SK-N-MC (cell line): ENCODE measurements around the gene MRPL48.

Experiments
- DNase-seq: peaks from one replicate; pipeline ENCODE4 v3.0.0-alpha.2; 2011; ENCODE audit warnings: low read depth, low spot score
- H3K27ac ChIP-seq: fragments of 200-600 bp; sonication (generic); 2 replicates; pipeline ENCODE4 v1.5.1; 2016; ENCODE audit warnings: mixed run types
- H3K36me3 ChIP-seq: fragments of 200-600 bp; sonication (generic); 2 replicates; pipeline ENCODE4 v1.6.1; 2017; ENCODE audit warnings: antibody characterized with exemption, low read length, mixed read lengths; ENCODE audit not compliant: insufficient read depth
- H3K4me3 ChIP-seq: fragments of 200-600 bp; sonication (generic); 2 replicates; pipeline ENCODE4 v1.5.1; 2016
- H3K9ac ChIP-seq: fragments of 200-600 bp; sonication (generic); 2 replicates; pipeline ENCODE4 v1.8.0; 2017; ENCODE audit warnings: mixed run types, mixed read lengths; ENCODE audit not compliant: insufficient read length
- H3K9me3 ChIP-seq: fragments of 200-600 bp; sonication (generic); 2 replicates; pipeline ENCODE4 v1.6.1; 2017; ENCODE audit warnings: low read depth, mild to moderate bottlenecking, antibody characterized with exemption, low read length, moderate library complexity, mixed read lengths
- EZH2 ChIP-seq: fragments of 200-600 bp; sonication (generic); IDR thresholded peaks from one replicate; pipeline ENCODE4 v1.6.1; 2017; ENCODE audit warnings: antibody characterized with exemption
- FOXP2 ChIP-seq: optimal IDR thresholded peaks from 2 replicates; pipeline ENCODE3; 2011; ENCODE audit warnings: mild to moderate bottlenecking, moderate library complexity; ENCODE audit not compliant: insufficient read depth; ENCODE audit errors: extremely low read length, control extremely low read depth
- POLR2AphosphoS5 ChIP-seq: IDR thresholded peaks from 2 replicates; pipeline ENCODE4 v1.6.1; 2012; ENCODE audit warnings: mild to moderate bottlenecking, low read depth, low read length, borderline replicate concordance

MRPL48 gene

GRCh38 chr11:73752216-73752867 lies 35.3 kb upstream of the MRPL48 start:
- H3K4me3 ChIP-seq, result no peak overlapping the region

DNA sequence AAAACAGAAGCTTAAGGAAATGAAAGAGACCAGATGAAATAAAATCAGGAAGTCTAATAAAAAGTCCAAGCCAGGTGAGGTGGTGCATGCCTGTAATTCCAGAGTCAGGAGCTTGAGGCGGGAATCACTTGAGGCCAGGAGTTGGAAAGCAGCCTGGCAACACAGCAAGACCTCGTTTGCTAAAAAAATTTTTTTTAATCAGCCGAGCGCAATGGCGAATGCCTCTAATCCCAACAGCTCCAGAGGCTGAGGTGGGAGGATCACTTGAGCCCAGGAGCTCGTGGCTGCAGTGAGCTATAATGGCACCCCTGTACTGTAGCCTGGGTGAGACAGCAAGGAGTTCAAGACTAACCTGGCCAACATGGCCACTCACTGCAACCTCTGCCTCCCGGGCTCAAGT lies 34.8 kb upstream of the MRPL48 start:
- H3K9ac ChIP-seq, result no peak overlapping the region
- H3K27ac ChIP-seq, result no peak overlapping the region
- H3K4me3 ChIP-seq, result no peak overlapping the region

More at GRCh38 chr11:73752216-73752867, 35.3 kb upstream of the MRPL48 start:
- H3K9me3 ChIP-seq, result no peaks in the 10 kb centered on the region
- H3K9ac ChIP-seq, result no peak overlapping the region
- TF ChIP-seq POLR2AphosphoS5 (no peak), EZH2 (no peak), FOXP2 (no peak)
- DNase-seq, result no peak
- H3K36me3 ChIP-seq, result 0 out of 2 replicates have a peak, but pooled peaks cover 3% of the 10 kb centered on the region
- no peak overlapping the region for H3K27ac ChIP-seq

DNA sequence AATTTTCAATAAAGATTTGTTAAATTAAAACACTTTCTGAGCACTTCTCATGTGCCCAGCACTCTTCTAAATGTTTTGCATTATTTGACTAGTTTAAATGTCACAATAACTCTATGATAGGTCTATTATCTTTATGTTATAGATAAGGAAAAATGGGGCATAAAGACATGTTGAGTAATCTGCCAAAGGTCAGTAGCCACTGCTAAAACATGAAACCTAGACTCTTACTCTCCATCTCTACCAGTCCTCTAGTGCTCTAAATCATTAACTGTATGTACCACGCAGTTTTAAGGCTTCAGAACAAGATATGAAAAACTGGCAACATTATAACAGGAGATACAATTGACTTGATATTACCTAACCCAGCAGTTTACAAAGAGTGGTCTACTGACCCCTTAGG lies 33.7 kb upstream of the MRPL48 start:
- DNase-seq, result no peak
- Histone ChIP-seq H3K36me3 (0 out of 2 replicates have a peak, but pooled peaks cover 3% of the 10 kb centered on the region), H3K27ac (0 out of 2 replicates have a peak overlapping the region, but pooled peaks have one; percentile 35), H3K9ac (no peak overlapping the region), H3K9me3 (no peaks in the 10 kb centered on the region), H3K4me3 (no peak overlapping the region)
- no peak for TF ChIP-seq EZH2
- no peak for TF ChIP-seq POLR2AphosphoS5
- no peak for TF ChIP-seq FOXP2

More for the DNA sequence above, 34.8 kb upstream of the MRPL48 start:
- TF ChIP-seq EZH2 (no peak), POLR2AphosphoS5 (no peak), FOXP2 (no peak)
- no peak for DNase-seq
- Histone ChIP-seq H3K9me3 (no peaks in the 10 kb centered on the region), H3K36me3 (0 out of 2 replicates have a peak, but pooled peaks cover 3% of the 10 kb centered on the region)

DNA sequence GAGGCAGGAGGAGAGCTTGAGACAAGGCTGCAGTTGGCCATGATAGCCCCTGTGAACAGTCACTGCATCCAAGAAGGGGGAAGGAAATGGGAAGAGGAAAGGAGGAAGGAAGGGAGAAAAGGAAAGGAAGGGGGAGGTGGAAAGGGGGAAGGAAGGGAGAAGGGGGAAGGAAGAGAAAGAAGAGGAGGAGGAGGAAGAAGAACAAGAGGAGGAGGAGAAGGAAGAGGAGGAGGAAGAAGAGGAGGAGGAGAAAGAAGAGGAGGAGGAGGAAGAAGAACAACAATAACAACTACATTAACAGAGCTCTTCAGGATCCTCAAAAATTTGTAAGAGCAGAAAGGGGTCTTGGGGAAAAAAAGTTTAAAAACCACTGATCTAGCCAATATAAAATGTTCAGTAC lies 32.0 kb upstream of the MRPL48 start:
- 0 out of 2 replicates have a peak, but pooled peaks cover 3% of the 10 kb centered on the region for H3K36me3 ChIP-seq
- H3K9ac ChIP-seq, result no peak overlapping the region
- no peak overlapping the region for H3K27ac ChIP-seq
- H3K9me3 ChIP-seq, result no peaks in the 10 kb centered on the region
- TF ChIP-seq EZH2 (no peak), FOXP2 (no peak), POLR2AphosphoS5 (no peak)
- H3K4me3 ChIP-seq, result no peak overlapping the region
- DNase-seq, result no peak

DNA sequence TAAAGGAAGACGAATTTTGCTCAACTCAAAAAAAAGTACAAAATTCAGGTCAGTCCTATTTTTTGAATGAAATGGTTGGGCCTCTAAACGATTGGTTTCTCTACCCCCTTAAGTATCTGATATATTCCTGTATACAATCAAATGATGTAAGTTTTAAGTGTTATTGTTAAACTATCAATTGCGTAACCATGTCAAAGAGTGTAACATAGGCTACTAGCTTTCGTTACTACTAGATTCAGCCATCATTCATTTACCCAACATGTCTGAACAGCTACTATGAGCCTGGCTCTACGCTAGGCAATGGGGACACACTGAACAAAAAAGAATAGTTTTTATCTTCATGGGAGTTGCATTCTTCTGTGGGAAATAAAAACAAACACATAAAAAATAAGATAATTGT lies 30.1 kb upstream of the MRPL48 start:
- no peak for TF ChIP-seq FOXP2
- no peak for TF ChIP-seq POLR2AphosphoS5
- TF ChIP-seq EZH2, result no peak
- DNase-seq, result no peak
- no peaks in the 10 kb centered on the region for H3K9me3 ChIP-seq
- H3K36me3 ChIP-seq, result 0 out of 2 replicates have a peak, but pooled peaks cover 3% of the 10 kb centered on the region
- no peak overlapping the region for H3K9ac ChIP-seq
- no peak overlapping the region for H3K27ac ChIP-seq
- peak overlapping the region; percentile 96; the same call in 1 of the 2 replicates for H3K4me3 ChIP-seq

- TF ChIP-seq EZH2, result no peak
- TF ChIP-seq FOXP2, result no peak
- TF ChIP-seq POLR2AphosphoS5, result no peak
- peak overlapping the region; percentile 93 for H3K9ac ChIP-seq
- no peak for DNase-seq
- 0 out of 2 replicates have a peak, but pooled peaks cover 3% of the 10 kb centered on the region for H3K36me3 ChIP-seq
- H3K27ac ChIP-seq, result 0 out of 2 replicates have a peak overlapping the region, but pooled peaks have one; percentile 5
- no peaks in the 10 kb centered on the region for H3K9me3 ChIP-seq
- peak overlapping the region; percentile 96 for H3K4me3 ChIP-seq
Measured at GRCh38 chr11:73758451-73758850, 29.2 kb upstream of the MRPL48 start.

DNA sequence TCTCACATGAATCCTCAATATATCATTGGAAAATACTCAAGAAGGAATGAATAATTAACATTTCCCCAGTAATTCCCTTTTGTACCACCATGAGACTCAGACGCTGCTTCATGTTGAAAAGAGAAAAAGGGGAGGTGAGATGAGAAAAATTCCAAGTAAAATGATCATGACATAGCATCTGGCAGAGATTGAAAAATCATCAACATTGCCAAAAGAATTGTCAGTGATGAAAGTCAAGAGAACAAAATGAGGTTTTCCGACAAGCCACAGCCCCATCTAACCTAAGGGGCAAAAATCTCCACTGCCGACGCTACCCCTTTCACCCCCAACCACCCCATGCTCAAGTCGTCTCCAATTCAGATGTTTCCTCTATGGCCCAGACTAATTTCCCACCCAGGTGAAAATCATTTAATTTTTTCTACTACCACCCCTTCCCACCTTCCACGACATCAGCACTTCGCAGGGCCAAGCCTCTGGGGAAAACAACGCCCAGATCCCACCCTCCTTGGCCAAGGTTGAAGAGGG lies 28.0 kb upstream of the MRPL48 start:
- Histone ChIP-seq H3K4me3 (peak overlapping the region; percentile 96), H3K36me3 (0 out of 2 replicates have a peak, but pooled peaks cover 3% of the 10 kb centered on the region), H3K9ac (peak overlapping the region; percentile 93), H3K9me3 (no peaks in the 10 kb centered on the region), H3K27ac (peak overlapping the region; percentile 5; the same call in 1 of the 2 replicates)
- TF ChIP-seq FOXP2 (no peak), POLR2AphosphoS5 (no peak), EZH2 (no peak)
- DNase-seq, result no peak

DNA sequence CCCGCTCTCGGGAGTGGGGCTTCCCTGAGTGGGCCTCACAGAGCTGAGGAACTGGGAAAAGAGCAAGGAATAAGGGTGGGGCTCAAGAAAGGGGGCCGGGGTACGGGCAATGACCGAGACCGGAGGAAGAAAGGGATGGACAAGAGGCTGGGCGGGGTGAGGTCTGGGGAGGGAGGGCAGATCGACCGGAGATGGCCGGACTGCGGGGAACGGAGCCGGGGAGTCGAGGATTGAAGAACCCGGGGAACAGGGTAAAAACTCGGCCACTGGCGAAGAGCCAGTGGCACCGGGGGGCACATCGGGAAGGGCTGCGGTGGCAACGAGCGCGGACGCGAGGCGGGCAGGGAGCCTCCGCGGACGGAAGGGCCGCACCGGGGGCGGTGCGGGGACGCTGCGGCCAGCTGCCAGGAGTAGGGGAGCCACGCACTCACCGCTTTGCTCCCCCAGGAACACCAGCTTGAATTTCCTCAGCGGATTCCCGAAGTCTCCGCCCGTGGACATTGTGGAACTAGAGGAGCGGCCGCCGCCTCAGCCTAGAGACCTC lies 27.5 kb upstream of the MRPL48 start:
- H3K27ac ChIP-seq, result peak overlapping the region; percentile 75
- H3K9ac ChIP-seq, result peak overlapping the region; percentile 93
- no peaks in the 10 kb centered on the region for H3K9me3 ChIP-seq
- H3K36me3 ChIP-seq, result 0 out of 2 replicates have a peak, but pooled peaks cover 3% of the 10 kb centered on the region
- DNase-seq, result no peak
- peak overlapping the region; percentile 96 for H3K4me3 ChIP-seq
- TF ChIP-seq POLR2AphosphoS5 (no peak), FOXP2 (no peak), EZH2 (no peak)
